ENCODE data around the gene PER3.

GRCh38 chr1:7838714-7839113 lies 54.6 kb downstream of the PER3 start:
- TF ChIP-seq POLR2AphosphoS5 (IDR thresholded peaks at IDR 0.05) = no peak
- TF ChIP-seq, protein P1, sequence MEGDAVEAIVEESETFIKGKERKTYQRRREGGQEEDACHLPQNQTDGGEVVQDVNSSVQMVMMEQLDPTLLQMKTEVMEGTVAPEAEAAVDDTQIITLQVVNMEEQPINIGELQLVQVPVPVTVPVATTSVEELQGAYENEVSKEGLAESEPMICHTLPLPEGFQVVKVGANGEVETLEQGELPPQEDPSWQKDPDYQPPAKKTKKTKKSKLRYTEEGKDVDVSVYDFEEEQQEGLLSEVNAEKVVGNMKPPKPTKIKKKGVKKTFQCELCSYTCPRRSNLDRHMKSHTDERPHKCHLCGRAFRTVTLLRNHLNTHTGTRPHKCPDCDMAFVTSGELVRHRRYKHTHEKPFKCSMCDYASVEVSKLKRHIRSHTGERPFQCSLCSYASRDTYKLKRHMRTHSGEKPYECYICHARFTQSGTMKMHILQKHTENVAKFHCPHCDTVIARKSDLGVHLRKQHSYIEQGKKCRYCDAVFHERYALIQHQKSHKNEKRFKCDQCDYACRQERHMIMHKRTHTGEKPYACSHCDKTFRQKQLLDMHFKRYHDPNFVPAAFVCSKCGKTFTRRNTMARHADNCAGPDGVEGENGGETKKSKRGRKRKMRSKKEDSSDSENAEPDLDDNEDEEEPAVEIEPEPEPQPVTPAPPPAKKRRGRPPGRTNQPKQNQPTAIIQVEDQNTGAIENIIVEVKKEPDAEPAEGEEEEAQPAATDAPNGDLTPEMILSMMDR (IDR thresholded peaks at IDR 0.05) = no peak
